Peyer's patch (tissue), 4 donors: ENCODE results near the gene UGCG. TPM values are rescaled to one million over a fixed set of nuclear protein-coding genes. Genes with fewer than 3 reads are reported as not detected.

Experiments used
- DNase-seq, 3 donors: peaks; one replicate each; pipeline ENCODE4 v3.0.0-alpha.2; 2017 to 2019
- H3K27ac ChIP-seq, 4 donors: fragments of 200-600 bp; sonication (generic); one replicate each; pipeline ENCODE4 v1.5.1; 2016 to 2019
- H3K27me3 ChIP-seq, 2 donors: fragments of 200-600 bp; sonication (generic); one replicate each; pipeline ENCODE4 v1.5.1; 2019
- H3K36me3 ChIP-seq, 3 donors: fragments of 200-600 bp; sonication (generic); one replicate each; pipeline ENCODE4 v1.5.1; 2016 to 2019
- H3K4me1 ChIP-seq, 4 donors: fragments of 200-600 bp; sonication (generic); one replicate each; pipeline ENCODE4 v1.5.1; 2016 to 2019
- H3K4me3 ChIP-seq, 4 donors: fragments of 200-600 bp; sonication (generic); 1 replicate in 3 of 4; 2 replicates in 1 of 4; pipeline ENCODE4 v1.5.1; 2016 to 2019; ENCODE audit warnings: mild to moderate bottlenecking in 1 of 4
- H3K9me3 ChIP-seq, 4 donors: fragments of 200-600 bp; sonication (generic); one replicate each; pipeline ENCODE4 v1.5.1; 2016 to 2019; ENCODE audit warnings: mild to moderate bottlenecking in 1 of 4
- POLR2A ChIP-seq, 2 donors: fragments of 450-650 bp; IDR thresholded peaks; one replicate each; pipeline ENCODE4 v1.5.1; 2017; ENCODE audit warnings: antibody characterized with exemption in 2 of 2, mild to moderate bottlenecking in 2 of 2, moderate library complexity in 2 of 2
- total RNA-seq, 4 donors: library from RNA; depleted of rRNA; stranded (reverse); fragments of >200 nt; gene quantifications; one replicate each; pipeline ENCODE4 v1.1.0, GENCODE V29; 2016
- TF ChIP-seq, protein P1 (sequence below), 6 experiments: fragments of 450-650 bp in 4 of 6; fragments of 200-600 bp in 2 of 6; sonication (generic) in 1 of 6; IDR thresholded peaks; one replicate each; pipeline ENCODE4 v1.5.1; 2017 to 2019; ENCODE audit warnings: antibody characterized with exemption in 6 of 6, mild to moderate bottlenecking in 3 of 6, moderate library complexity in 1 of 6

UGCG gene
- total RNA-seq, 4 donors from 2014 or later, result 35.6 to 68.5 (median 61.4) TPM

DNA sequence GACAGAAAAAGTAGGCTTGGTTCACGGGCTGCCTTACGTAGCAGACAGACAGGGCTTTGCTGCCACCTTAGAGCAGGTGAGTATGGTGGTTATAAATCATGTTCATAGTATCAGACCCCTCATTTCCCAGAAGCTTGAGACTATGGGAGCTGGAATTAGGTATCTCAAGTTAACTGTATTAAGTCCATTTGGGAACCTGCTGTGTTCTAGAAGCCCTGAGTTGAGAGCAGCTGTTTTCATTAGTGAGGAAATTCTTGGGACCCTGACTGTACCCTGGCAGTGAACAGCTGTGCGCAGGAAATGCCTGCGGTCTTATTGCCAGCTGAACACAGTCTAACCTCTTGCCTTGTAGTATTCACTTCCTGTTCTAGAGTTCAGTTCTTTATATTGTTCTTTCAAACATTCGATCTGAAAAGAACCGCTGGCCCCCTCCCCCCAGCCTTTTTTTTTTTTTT, 29.8 kb downstream of the UGCG start:
- no peaks in the 10 kb centered on the region for H3K27me3 ChIP-seq
- H3K4me3 ChIP-seq, result no peak overlapping the region
- peak overlapping the region; percentile 27 to 77 (median 40) for H3K27ac ChIP-seq
- H3K9me3 ChIP-seq, result no peaks in the 10 kb centered on the region
- H3K4me1 ChIP-seq, result peaks cover 0 to 26% (median 13%) of the 10 kb centered on the region in 4 donors
- peaks cover 0 to 46% (median 0%) of the 10 kb centered on the region in 3 donors for H3K36me3 ChIP-seq
- peak in 2 of 3 donors; percentile 87 to 90 for DNase-seq
- TF ChIP-seq, protein P1, sequence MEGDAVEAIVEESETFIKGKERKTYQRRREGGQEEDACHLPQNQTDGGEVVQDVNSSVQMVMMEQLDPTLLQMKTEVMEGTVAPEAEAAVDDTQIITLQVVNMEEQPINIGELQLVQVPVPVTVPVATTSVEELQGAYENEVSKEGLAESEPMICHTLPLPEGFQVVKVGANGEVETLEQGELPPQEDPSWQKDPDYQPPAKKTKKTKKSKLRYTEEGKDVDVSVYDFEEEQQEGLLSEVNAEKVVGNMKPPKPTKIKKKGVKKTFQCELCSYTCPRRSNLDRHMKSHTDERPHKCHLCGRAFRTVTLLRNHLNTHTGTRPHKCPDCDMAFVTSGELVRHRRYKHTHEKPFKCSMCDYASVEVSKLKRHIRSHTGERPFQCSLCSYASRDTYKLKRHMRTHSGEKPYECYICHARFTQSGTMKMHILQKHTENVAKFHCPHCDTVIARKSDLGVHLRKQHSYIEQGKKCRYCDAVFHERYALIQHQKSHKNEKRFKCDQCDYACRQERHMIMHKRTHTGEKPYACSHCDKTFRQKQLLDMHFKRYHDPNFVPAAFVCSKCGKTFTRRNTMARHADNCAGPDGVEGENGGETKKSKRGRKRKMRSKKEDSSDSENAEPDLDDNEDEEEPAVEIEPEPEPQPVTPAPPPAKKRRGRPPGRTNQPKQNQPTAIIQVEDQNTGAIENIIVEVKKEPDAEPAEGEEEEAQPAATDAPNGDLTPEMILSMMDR (IDR thresholded peaks at IDR 0.05), result no peak
- TF ChIP-seq POLR2A (IDR thresholded peaks at IDR 0.05), result no peak

DNA sequence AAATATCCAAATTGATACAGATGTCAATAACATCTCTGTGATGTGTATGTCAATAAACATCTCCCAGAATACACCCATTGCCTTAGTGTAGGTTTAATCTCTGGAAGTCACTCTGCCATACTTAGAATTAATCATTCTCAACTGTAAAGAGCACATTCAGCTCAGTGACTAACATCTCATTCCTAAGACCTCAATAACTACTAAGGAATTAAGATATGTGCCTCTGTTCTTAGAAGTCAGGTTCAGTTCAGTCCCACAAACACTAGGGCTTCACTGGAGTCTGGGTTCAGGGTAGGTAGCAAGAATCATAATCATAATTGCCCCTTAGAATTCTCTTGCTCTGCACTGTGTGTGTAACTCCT, 31.7 kb downstream of the UGCG start:
- peak overlapping the region in 3 of 4 donors; percentile 10 to 65 (median 47) for H3K27ac ChIP-seq

DNA sequence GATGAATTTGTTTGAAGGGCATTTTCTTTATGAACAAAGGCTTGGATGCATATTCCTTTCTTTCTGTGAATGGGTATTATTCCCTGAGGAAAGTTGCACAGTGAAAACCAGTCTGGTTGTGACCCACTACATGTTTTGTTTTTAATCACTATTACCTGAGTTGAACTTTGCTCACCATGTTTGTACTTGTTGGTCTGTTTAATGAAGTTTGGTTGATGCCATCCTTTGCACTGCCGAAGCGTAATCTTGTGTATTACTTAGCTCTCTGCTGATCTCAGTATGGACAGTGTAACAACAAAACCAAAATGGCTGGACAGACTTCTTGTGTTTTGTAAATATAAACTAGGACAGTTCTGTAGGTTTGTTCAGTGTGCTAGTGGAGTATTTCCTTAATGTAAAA, 38.1 kb downstream of the UGCG start:
- H3K36me3 ChIP-seq, result peaks cover 0 to 55% (median 0%) of the 10 kb centered on the region in 3 donors
- H3K27ac ChIP-seq, result no peak overlapping the region

More for the DNA sequence above, 31.7 kb downstream of the UGCG start:
- peaks cover 0 to 26% (median 13%) of the 10 kb centered on the region in 4 donors for H3K4me1 ChIP-seq
- no peaks in the 10 kb centered on the region for H3K27me3 ChIP-seq
- no peak for DNase-seq
- peaks cover 0 to 65% (median 0%) of the 10 kb centered on the region in 3 donors for H3K36me3 ChIP-seq
- H3K9me3 ChIP-seq, result no peaks in the 10 kb centered on the region
- no peak for TF ChIP-seq POLR2A (IDR thresholded peaks at IDR 0.05)
- TF ChIP-seq, protein P1 (IDR thresholded peaks at IDR 0.05), result peak in 1 of 6 experiments; percentile 24
- no peak overlapping the region for H3K4me3 ChIP-seq

DNA sequence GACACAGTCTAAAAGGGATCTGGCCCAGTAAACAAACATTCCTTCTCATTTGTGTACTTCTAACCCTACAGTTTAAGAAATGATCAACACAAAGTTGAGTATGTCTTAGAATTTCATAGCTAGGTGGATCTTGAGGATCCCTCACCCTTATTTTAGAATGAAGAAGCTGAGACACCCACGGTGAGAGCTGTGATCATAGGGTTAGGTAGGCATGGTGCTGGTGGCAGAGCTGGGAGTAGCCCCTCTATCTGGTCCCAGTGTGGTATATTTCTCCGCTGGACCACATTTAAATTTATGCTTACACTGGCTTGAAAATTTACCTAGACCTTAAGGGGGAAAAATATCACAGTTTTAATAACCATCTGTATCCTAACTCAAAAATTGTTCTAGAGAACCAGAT, 39.8 kb downstream of the UGCG start:
- Histone ChIP-seq H3K4me3 (no peak overlapping the region), H3K9me3 (no peaks in the 10 kb centered on the region), H3K27me3 (no peaks in the 10 kb centered on the region), H3K4me1 (peaks cover 0 to 8% (median 2%) of the 10 kb centered on the region in 4 donors), H3K27ac (no peak overlapping the region), H3K36me3 (peaks cover 0 to 38% (median 0%) of the 10 kb centered on the region in 3 donors)
- DNase-seq, result no peak
- no peak for TF ChIP-seq POLR2A (IDR thresholded peaks at IDR 0.05)
- TF ChIP-seq, protein P1 (IDR thresholded peaks at IDR 0.05), result no peak

More for the DNA sequence above, 38.1 kb downstream of the UGCG start:
- Histone ChIP-seq H3K4me3 (no peak overlapping the region), H3K9me3 (no peaks in the 10 kb centered on the region), H3K4me1 (peaks cover 0 to 8% (median 2%) of the 10 kb centered on the region in 4 donors), H3K27me3 (no peaks in the 10 kb centered on the region)
- TF ChIP-seq POLR2A (IDR thresholded peaks at IDR 0.05), result no peak
- TF ChIP-seq, protein P1 (IDR thresholded peaks at IDR 0.05), result no peak
- DNase-seq, result no peak

DNA sequence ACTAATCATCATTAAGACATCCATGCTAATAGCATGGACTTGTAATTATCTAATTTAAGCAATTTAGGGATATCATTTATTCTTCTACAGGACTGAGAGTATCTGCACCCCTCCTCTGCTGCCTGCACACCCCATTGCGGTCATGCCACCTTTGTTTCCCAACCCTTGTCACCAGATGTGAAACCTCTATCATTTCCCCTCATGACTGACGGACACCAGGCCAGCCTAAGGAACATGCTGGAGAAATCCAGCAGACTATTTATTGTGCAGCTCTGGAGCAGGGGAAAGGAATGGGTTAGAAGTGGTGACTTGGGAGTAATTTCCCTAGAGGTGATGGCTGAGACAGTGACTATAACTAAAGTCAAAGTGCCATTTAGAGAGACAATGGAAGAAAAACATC, 40.7 kb downstream of the UGCG start:
- H3K4me3 ChIP-seq, result no peak overlapping the region
- H3K27me3 ChIP-seq, result no peaks in the 10 kb centered on the region
- H3K27ac ChIP-seq, result peak overlapping the region in 2 of 4 donors; percentile 55 to 60
- peaks cover 0 to 29% (median 0%) of the 10 kb centered on the region in 3 donors for H3K36me3 ChIP-seq
- peaks cover 0 to 8% (median 2%) of the 10 kb centered on the region in 4 donors for H3K4me1 ChIP-seq
- no peaks in the 10 kb centered on the region for H3K9me3 ChIP-seq
- DNase-seq, result no peak
- no peak for TF ChIP-seq POLR2A (IDR thresholded peaks at IDR 0.05)
- TF ChIP-seq, protein P1 (IDR thresholded peaks at IDR 0.05), result no peak
